ENCODE results near the gene NHERF2. TPM values are rescaled to one million over a fixed set of nuclear protein-coding genes. Genes with fewer than 3 reads are reported as not detected.

The NHERF2 gene
- total and polyA plus RNA-seq, 7 donors = 61.6 to 156 (median 86.8) TPM

DNA sequence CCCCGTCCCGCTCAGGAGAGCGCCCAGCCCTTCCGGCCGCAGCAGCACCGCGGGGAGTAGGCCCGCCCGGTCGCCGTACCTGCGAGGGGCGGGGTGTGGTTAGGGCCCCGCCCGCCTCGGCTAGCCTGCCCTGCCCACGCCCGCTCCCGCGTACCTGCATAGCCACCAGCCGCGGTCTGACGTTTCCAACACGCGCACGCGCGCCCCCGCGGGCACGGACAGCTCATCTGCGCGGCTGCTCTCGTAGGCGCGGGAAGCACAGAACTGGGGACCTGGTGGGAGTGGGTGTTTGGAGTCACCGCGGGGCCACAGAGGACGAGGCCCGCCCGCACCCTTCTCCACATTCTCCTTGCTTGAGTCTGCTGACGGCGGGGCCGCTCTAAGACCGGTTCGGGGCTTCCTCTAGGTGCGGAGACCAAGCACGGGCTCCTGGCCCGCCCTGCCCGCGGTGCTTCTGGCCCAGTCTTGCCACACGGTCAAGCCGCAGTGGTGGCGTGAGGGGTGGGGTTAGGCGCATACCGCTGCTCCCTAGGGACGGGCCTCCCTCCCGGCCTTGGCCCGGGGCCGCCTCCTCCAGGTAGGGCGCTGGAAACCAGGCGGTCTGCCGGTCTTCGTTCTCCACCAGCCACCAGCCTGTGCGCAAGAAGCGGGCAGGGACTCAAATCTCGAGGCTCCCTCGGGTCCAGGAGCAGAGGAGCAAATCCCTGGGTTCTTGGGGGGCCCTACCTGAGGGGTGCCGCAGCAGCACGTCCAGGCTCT lies 47.3 kb upstream of the NHERF2 start:
- intact Hi-C loops (cut with DNase I) = no loop called here
- H3K27me3 ChIP-seq (ENCODE audit: insufficient read depth in 3 of 3, low read length in 2 of 3) = no peaks in the 10 kb centered on the region
- no peak overlapping the region for H3K27ac ChIP-seq
- no peak overlapping the region for H3K4me3 ChIP-seq
- H3K9me3 ChIP-seq = no peaks in the 10 kb centered on the region
- DNase-seq (no peak), ATAC-seq (no peak)
- WGBS, 3 donors = 50 to 60% (median 58%) methylated on average over 58 to 70 of the region's 70 CpGs
- peaks cover 8 to 48% of the 10 kb centered on the region in 2 donors for H3K36me3 ChIP-seq (ENCODE audit: insufficient read depth in 1 of 2, low read depth in 1 of 2)
- TF ChIP-seq, protein P1, sequence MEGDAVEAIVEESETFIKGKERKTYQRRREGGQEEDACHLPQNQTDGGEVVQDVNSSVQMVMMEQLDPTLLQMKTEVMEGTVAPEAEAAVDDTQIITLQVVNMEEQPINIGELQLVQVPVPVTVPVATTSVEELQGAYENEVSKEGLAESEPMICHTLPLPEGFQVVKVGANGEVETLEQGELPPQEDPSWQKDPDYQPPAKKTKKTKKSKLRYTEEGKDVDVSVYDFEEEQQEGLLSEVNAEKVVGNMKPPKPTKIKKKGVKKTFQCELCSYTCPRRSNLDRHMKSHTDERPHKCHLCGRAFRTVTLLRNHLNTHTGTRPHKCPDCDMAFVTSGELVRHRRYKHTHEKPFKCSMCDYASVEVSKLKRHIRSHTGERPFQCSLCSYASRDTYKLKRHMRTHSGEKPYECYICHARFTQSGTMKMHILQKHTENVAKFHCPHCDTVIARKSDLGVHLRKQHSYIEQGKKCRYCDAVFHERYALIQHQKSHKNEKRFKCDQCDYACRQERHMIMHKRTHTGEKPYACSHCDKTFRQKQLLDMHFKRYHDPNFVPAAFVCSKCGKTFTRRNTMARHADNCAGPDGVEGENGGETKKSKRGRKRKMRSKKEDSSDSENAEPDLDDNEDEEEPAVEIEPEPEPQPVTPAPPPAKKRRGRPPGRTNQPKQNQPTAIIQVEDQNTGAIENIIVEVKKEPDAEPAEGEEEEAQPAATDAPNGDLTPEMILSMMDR (IDR thresholded peaks at IDR 0.05) = no peak
- peaks cover 21% of the 10 kb centered on the region for H3K4me1 ChIP-seq

DNA sequence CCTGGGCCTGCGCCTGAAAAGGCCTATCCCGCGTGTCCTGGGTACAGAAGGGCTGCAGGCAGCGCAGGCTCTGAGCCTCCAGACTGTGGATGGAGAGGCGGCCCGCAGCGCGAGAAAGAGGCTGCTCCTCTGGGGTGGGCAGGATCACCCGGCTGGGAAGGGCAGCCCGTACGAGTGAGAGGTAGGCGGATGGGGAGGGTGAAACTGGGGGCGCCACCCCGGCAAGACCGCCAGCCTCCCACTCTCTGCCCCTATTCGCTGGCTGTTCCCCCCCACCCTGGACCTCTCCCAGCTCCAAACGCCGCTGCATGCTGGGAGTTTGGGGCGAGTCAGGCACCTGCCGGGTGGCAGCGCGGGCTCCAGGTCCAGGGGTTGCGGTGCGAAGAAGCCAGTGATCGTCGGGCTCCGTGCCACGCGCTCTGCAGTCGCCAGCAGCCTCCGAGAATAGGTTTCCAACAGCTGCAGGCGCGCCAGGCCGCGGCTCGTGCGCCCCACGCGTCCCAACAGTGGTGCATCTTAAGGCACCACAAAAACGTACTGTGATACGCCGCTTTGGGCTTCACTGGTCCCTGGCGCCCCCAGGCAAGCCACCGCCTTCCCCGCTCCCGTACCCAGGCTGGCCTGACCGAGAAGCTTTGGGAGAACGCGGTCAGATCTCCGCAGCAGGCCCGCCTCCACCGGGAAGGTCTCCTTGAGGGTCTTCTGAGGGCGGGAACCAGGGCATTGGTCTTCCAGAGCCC lies 46.5 kb upstream of the NHERF2 start:
- Histone ChIP-seq H3K36me3 (ENCODE audit: insufficient read depth in 1 of 2, low read depth in 1 of 2) (peaks cover 8 to 43% of the 10 kb centered on the region in 2 donors), H3K4me1 (peaks cover 29% of the 10 kb centered on the region), H3K9me3 (no peaks in the 10 kb centered on the region), H3K4me3 (no peak overlapping the region), H3K27ac (no peak overlapping the region), H3K27me3 (ENCODE audit: insufficient read depth in 3 of 3, low read length in 2 of 3) (no peaks in the 10 kb centered on the region)
- TF ChIP-seq, protein P1 (IDR thresholded peaks at IDR 0.05) = no peak
- ATAC-seq (peak; percentile 14 to 48 (median 43)), DNase-seq (peak in 1 of 2 donors; percentile 80)
- intact Hi-C loops (cut with DNase I) = no loop called here
- 7 to 9% (median 8%) methylated on average over 49 to 53 of the region's 53 CpGs for WGBS, 3 donors

DNA sequence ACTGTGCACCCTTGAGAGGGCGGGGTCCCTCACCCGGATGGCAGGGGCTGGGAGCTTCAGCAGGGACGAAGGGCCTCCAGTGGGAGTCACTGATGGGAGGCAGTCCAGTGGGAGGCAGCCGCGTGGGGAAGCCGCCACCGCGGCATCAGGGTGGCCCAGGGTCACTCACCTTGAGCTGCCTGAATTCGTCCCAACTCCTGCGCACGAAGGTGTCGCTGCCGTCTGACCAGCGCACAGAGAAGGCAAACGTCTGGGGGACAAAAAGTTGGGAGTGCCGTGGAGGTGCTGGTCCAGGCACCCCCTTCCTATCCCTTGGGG lies 46.0 kb upstream of the NHERF2 start:
- peaks cover 32% of the 10 kb centered on the region for H3K4me1 ChIP-seq
- TF ChIP-seq, protein P1 (IDR thresholded peaks at IDR 0.05) = no peak
- no peak for ATAC-seq

GRCh38 chr16:1981398-1981836 lies 45.3 kb upstream of the NHERF2 start, which contains the start of gene NOXO1:
Gene NOXO1, minus strand, starts transcription at chr16:1981469. Its CDS starts 290 bp downstream, at chr16:1981179.
- TF ChIP-seq, protein P1 (IDR thresholded peaks at IDR 0.05) = no peak
- Histone ChIP-seq H3K27me3 (ENCODE audit: insufficient read depth in 3 of 3, low read length in 2 of 3) (no peaks in the 10 kb centered on the region), H3K4me3 (no peak within 1 kb of the TSS), H3K36me3 (ENCODE audit: insufficient read depth in 1 of 2, low read depth in 1 of 2) (peaks cover 9 to 43% of the 10 kb centered on the region in 2 donors), H3K4me1 (peaks cover 32% of the 10 kb centered on the region), H3K27ac (no peak within 1 kb of the TSS), H3K9me3 (no peaks in the 10 kb centered on the region)
- no peak for DNase-seq
- no peak for ATAC-seq
- WGBS, 3 donors = 50 to 75% (median 62%) methylated on average over 6 of the region's 6 CpGs
- intact Hi-C loops (cut with DNase I) = no loop called here

More for the DNA sequence above, 46.0 kb upstream of the NHERF2 start:
- intact Hi-C loops (cut with DNase I) = no loop called here
- DNase-seq = no peak
- H3K27me3 ChIP-seq (ENCODE audit: insufficient read depth in 3 of 3, low read length in 2 of 3) = no peaks in the 10 kb centered on the region
- H3K4me3 ChIP-seq = no peak overlapping the region
- H3K27ac ChIP-seq = no peak overlapping the region
- no peaks in the 10 kb centered on the region for H3K9me3 ChIP-seq
- WGBS, 3 donors = 32 to 38% (median 33%) methylated on average over 16 of the region's 16 CpGs
- H3K36me3 ChIP-seq (ENCODE audit: insufficient read depth in 1 of 2, low read depth in 1 of 2) = peaks cover 9 to 43% of the 10 kb centered on the region in 2 donors

All from psoas muscle (tissue), 8 donors.